ENCODE data around the gene ABI3BP.

- no peak for TF ChIP-seq CTCF (IDR thresholded peaks at IDR 0.05)
- TF ChIP-seq POLR2A (IDR thresholded peaks at IDR 0.05): no peak
- no peak for TF ChIP-seq POLR2AphosphoS5 (IDR thresholded peaks at IDR 0.05; ENCODE audit: insufficient read depth in 1 of 2, low read depth in 1 of 2)
Measured at GRCh38 chr3:100730524-100730923, 262.7 kb downstream of the ABI3BP start.

Data from vagina (tissue), 2 donors.